AG04449 (cell line): ENCODE results near the gene GJB4.

ENCODE experiments used
- CTCF ChIA-PET: fragments of 350-600 bp; formaldehyde crosslinking; extraction: SDS; loops from one replicate; lab custom pipeline; 2021; ENCODE audit warnings: antibody characterized with exemption; lab: Yijun Ruan, JAX
- POLR2A ChIA-PET: fragments of 400-600, 350-600 bp; formaldehyde crosslinking; extraction: SDS; loops from one replicate; lab custom pipeline; 2020; ENCODE audit warnings: antibody characterized with exemption, inconsistent platforms; lab: Yijun Ruan, JAX
- DNase-seq: peaks from one replicate; pipeline ENCODE4 v3.0.0-alpha.2; 2010; ENCODE audit warnings: low read depth, low spot score
- H3K4me3 ChIP-seq: 2 replicates; pipeline ENCODE4 v1.5.1; 2011; ENCODE audit warnings: low read depth, mild to moderate bottlenecking, control low read depth, low read length
- TF ChIP-seq, protein P1 (sequence below): IDR thresholded peaks from one replicate; pipeline ENCODE4 v1.5.1; 2011; ENCODE audit warnings: mild to moderate bottlenecking, moderate library complexity, low read length, control low read depth, inconsistent platforms; ENCODE audit not compliant: insufficient read depth; ENCODE audit errors: missing control alignments

Gene GJB4

DNA sequence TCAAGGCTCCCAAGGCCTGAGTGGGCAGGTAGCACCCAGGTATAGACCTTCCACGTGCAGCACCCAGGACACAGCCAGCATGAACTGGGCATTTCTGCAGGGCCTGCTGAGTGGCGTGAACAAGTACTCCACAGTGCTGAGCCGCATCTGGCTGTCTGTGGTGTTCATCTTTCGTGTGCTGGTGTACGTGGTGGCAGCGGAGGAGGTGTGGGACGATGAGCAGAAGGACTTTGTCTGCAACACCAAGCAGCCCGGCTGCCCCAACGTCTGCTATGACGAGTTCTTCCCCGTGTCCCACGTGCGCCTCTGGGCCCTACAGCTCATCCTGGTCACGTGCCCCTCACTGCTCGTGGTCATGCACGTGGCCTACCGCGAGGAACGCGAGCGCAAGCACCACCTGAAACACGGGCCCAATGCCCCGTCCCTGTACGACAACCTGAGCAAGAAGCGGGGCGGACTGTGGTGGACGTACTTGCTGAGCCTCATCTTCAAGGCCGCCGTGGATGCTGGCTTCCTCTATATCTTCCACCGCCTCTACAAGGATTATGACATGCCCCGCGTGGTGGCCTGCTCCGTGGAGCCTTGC, 1.7 kb downstream of the GJB4 start:
- no peak for DNase-seq
- CTCF ChIA-PET, result no interaction called here
- POLR2A ChIA-PET, result no interaction called here
- H3K4me3 ChIP-seq, result no peak overlapping the region
- TF ChIP-seq, protein P1, sequence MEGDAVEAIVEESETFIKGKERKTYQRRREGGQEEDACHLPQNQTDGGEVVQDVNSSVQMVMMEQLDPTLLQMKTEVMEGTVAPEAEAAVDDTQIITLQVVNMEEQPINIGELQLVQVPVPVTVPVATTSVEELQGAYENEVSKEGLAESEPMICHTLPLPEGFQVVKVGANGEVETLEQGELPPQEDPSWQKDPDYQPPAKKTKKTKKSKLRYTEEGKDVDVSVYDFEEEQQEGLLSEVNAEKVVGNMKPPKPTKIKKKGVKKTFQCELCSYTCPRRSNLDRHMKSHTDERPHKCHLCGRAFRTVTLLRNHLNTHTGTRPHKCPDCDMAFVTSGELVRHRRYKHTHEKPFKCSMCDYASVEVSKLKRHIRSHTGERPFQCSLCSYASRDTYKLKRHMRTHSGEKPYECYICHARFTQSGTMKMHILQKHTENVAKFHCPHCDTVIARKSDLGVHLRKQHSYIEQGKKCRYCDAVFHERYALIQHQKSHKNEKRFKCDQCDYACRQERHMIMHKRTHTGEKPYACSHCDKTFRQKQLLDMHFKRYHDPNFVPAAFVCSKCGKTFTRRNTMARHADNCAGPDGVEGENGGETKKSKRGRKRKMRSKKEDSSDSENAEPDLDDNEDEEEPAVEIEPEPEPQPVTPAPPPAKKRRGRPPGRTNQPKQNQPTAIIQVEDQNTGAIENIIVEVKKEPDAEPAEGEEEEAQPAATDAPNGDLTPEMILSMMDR, result no peak

DNA sequence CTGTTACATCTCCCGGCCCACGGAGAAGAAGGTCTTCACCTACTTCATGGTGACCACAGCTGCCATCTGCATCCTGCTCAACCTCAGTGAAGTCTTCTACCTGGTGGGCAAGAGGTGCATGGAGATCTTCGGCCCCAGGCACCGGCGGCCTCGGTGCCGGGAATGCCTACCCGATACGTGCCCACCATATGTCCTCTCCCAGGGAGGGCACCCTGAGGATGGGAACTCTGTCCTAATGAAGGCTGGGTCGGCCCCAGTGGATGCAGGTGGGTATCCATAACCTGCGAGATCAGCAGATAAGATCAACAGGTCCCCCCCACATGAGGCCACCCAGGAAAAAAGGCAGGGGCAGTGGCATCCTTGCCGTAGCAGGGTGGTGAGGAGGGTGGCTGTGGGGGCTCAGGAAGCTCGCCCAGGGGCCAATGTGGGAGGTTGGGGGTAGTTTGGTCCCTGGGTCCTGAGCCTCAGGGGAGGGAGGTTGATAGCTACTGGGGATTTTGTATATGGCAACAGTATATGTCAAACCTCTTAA, 2.3 kb downstream of the GJB4 start:
- TF ChIP-seq, protein P1, result no peak
- ChIA-PET CTCF (interaction anchor here (0.9 kb wide), 1 partner anchor 20 kb away, joined by 3 read pairs; no protein-coding TSS in a partner anchor), POLR2A (no interaction called here)
- no peak for DNase-seq
- no peak overlapping the region for H3K4me3 ChIP-seq

DNA sequence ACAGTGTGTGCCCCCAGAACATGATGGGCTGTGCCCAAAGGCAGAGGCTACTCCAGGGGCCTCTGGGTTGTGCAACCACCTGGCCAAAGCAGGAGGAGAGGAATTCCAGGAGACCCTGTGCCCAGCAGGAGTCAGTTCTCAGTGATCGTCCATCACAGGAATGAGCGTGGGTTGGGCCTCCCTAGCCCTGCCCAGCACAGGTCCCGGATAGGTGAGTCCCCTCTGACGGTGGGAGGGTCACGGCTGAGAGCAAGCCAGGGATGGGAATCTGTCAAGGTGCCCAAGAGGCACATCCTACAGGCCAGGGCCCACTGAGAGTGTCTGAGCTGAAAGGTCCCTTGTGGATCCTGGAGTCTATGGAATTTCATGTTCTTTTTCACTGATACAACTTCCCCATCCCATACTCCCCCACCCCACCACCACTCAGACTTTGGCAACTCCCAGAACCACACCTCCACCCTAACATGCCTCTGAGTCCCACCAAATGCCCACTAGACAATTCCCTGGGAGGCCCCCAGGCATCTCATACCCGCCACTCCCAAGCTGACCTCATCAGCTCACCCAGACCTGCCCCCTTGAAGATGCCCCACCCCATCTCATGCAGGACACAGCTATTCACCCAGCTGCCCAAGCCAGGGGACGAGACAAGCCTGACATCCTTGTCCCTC, 3.1 kb downstream of the GJB4 start:
- TF ChIP-seq, protein P1, result no peak
- ChIA-PET CTCF (interaction anchor here (0.9 to 1.2 kb wide), 2 partner anchors 18 to 20 kb away, joined by 3 read pairs; no protein-coding TSS in a partner anchor), POLR2A (no interaction called here)
- no peak overlapping the region for H3K4me3 ChIP-seq
- no peak for DNase-seq

DNA sequence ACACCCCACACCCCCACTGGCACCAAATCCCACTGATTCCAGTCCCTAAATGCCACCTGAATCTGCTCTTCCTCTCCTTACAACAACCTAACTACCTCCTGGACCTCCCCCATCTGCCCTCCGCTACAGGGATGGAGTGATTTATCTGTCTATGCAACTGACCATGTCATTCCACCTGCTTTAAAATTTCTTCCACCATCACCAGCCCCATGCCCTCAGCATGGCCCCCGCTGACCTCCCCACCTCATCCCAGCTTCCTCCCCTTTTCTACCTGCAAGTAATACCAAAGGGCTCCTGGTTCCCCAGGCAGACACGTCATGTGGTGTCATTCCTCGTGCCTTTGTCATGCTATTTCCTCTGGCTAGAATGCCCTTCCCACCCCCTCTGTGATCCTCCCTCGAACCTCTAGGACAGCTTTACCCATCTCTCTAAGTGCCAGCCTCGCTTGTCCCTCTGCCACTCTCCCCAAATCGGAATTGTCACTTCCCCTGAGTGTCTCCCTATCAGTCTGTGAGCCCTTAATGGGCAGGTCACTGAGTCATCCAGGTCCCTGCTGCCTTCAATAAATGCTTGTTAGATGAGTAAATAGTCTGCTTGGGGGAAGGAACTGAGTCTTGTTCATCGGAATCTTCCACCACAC, 3.7 kb downstream of the GJB4 start:
- CTCF ChIA-PET, result interaction anchor here (0.9 to 1.2 kb wide), 2 partner anchors 19 to 21 kb away, joined by 3 read pairs; no protein-coding TSS in a partner anchor
- TF ChIP-seq, protein P1, result no peak
- POLR2A ChIA-PET, result no interaction called here
- DNase-seq, result no peak
- no peak overlapping the region for H3K4me3 ChIP-seq

DNA sequence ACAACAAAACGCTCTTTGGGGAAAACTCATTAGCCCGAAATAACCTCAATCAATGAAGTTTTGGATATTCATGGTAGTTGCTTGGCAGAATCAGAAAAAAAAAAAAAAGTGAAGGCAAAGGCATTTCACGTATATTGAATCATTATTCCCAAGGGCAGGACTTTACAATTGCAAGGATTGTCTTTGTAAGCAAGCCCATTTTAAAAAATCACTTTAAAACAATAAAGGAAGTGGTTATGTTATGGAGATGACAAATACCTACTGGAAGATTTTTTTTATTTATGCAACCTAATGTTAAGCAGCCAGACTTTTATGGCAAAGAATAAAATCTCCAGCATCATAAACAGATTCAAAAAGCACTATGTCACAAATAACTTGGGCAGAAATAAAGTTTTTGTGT, 9.3 kb downstream of the GJB4 start:
- DNase-seq, result no peak
- ChIA-PET POLR2A (no interaction called here), CTCF (no interaction called here)
- TF ChIP-seq, protein P1, result no peak
- no peak overlapping the region for H3K4me3 ChIP-seq
